Thymus (tissue), 11 donors: ENCODE results near the gene ADM. TPM values are rescaled to one million over a fixed set of nuclear protein-coding genes. Genes with fewer than 3 reads are reported as not detected.

Experiments used
- DNase-seq, 9 donors: peaks; one replicate each; pipeline ENCODE4 v3.0.0-alpha.2; 2013; ENCODE audit warnings: low spot score in 9 of 9, low read depth in 6 of 9, missing footprints in 1 of 9
- H3K27ac ChIP-seq, 2 donors: one replicate each; pipeline ENCODE4 v1.5.1; 2013; ENCODE audit warnings: control low read depth in 1 of 2, low read depth in 1 of 2, low read length in 1 of 2, mild to moderate bottlenecking in 1 of 2, moderate library complexity in 1 of 2
- H3K27me3 ChIP-seq, 2 donors: one replicate each; pipeline ENCODE4 v1.5.1; 2013; ENCODE audit warnings: low read length in 1 of 2; ENCODE audit not compliant: control insufficient read depth in 2 of 2, insufficient read depth in 1 of 2
- H3K36me3 ChIP-seq, 2 donors: one replicate each; pipeline ENCODE4 v1.5.1; 2013; ENCODE audit warnings: low read length in 1 of 2, mild to moderate bottlenecking in 1 of 2, moderate library complexity in 1 of 2; ENCODE audit not compliant: control insufficient read depth in 2 of 2, insufficient read depth in 2 of 2
- H3K4me1 ChIP-seq, 2 donors: one replicate each; pipeline ENCODE4 v1.5.1; 2013; ENCODE audit warnings: low read length in 2 of 2; ENCODE audit not compliant: control insufficient read depth in 2 of 2, insufficient read depth in 2 of 2
- H3K4me3 ChIP-seq, 2 donors: one replicate each; pipeline ENCODE4 v1.5.1; 2013; ENCODE audit warnings: low read length in 2 of 2, control low read depth in 1 of 2, mild to moderate bottlenecking in 1 of 2
- H3K9me3 ChIP-seq, 2 donors: one replicate each; pipeline ENCODE4 v1.5.1; 2013; ENCODE audit warnings: low read length in 1 of 2, mild to moderate bottlenecking in 1 of 2; ENCODE audit not compliant: control insufficient read depth in 2 of 2, insufficient read depth in 1 of 2
- WGBS: extraction: QIAGEN DNeasy Blood & Tissue Kit; methylation state at CpG from one replicate; pipeline ENCODE4 v1.1.7; 2013; 5-methylcytosine and 5-hydroxymethylcytosine counted together
- polyA plus RNA-seq: library from polyadenylated mRNA; stranded (reverse); fragments of 200-250 nt; gene quantifications from one replicate; pipeline ENCODE4 v1.2.3, GENCODE V29; 2013
- total RNA-seq: library from RNA; stranded (reverse); fragments of 120-200 nt; gene quantifications from one replicate; pipeline ENCODE4 v1.2.4, GENCODE V29; 2013
- donor health status: healthy.

ADM gene
- total and polyA plus RNA-seq, 2 donors: 4.7 to 37.4 TPM

DNA sequence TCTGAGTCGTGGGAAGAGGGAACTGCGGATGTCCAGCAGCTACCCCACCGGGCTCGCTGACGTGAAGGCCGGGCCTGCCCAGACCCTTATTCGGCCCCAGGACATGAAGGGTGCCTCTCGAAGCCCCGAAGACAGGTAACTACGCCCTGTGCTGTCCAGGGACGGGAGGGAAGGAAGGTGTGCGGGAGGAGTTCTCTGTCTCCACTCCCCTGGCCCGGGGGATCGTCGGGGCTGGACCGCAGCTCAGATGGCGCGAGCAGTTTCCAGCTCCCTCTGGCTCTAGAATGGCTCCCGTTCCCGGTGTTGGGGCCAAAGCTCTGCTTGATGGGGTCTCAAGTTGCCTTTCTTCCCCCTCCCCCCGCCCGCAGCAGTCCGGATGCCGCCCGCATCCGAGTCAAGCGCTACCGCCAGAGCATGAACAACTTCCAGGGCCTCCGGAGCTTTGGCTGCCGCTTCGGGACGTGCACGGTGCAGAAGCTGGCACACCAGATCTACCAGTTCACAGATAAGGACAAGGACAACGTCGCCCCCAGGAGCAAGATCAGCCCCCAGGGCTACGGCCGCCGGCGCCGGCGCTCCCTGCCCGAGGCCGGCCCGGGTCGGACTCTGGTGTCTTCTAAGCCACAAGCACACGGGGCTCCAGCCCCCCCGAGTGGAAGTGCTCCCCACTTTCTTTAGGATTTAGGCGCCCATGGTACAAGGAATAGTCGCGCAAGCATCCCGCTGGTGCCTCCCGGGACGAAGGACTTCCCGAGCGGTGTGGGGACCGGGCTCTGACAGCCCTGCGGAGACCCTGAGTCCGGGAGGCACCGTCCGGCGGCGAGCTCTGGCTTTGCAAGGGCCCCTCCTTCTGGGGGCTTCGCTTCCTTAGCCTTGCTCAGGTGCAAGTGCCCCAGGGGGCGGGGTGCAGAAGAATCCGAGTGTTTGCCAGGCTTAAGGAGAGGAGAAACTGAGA, 1.4 kb downstream of the ADM start:
- WGBS: 1% methylated on average over 65 of the region's 65 CpGs
- Histone ChIP-seq H3K4me3 (peak overlapping the region; percentile 37 to 56), H3K27ac (peak overlapping the region in 1 of 2 donors; percentile 31), H3K27me3 (peaks cover 51 to 77% of the 10 kb centered on the region in 2 donors), H3K36me3 (no peaks in the 10 kb centered on the region), H3K4me1 (peaks cover 43 to 70% of the 10 kb centered on the region in 2 donors), H3K9me3 (peaks cover 0 to 10% of the 10 kb centered on the region in 2 donors)
- peak in 2 of 9 donors; percentile 36 to 52 for DNase-seq

DNA sequence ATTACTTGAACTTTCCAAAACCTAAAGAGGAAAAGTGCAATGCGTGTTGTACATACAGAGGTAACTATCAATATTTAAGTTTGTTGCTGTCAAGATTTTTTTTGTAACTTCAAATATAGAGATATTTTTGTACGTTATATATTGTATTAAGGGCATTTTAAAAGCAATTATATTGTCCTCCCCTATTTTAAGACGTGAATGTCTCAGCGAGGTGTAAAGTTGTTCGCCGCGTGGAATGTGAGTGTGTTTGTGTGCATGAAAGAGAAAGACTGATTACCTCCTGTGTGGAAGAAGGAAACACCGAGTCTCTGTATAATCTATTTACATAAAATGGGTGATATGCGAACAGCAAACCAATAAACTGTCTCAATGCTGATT, 2.1 kb downstream of the ADM start:
- Histone ChIP-seq H3K27me3 (peaks cover 47 to 71% of the 10 kb centered on the region in 2 donors), H3K4me1 (peaks cover 43 to 70% of the 10 kb centered on the region in 2 donors)
- no peak for DNase-seq

DNA sequence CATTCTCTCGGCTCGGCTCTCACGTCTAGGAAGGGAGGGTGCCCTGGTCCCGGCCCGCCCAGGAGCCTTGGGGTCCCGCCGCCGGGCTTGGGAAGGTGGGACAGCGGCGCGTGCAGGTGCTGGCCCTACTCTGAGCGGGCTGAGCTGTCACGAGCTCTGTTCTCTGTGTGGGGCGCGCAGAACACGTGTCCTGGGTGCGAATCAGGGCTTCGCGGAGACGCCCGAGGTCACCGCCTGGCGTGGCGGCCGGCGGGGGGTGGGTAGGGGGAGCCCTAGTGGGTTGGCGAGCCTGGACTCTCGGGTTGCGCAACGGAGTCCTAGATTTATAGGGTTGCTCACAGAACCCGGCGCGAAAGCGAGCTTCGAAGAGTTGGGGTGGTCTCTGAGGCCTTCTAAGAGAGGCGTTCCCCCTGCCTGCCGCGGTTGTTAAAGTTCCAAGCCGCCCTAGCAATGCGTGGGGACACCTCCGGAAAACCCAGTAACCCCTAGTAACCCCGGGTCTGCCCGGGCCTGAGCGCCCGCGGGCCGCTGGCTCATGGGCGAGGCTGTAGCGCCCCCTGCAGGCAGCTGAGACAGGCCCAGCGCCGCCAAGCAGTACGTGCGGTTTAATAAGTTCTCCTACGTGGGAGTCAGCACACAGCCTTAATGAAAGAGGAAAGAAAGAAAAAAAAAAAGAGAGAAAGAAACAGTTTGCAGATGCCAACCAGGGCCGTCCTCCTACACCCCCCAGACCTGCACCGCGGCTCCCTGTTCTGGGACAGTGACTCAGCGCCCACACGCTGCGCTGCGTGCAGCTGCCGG, 2.7 kb downstream of the ADM start:
- H3K27me3 ChIP-seq: peaks cover 41 to 65% of the 10 kb centered on the region in 2 donors
- H3K9me3 ChIP-seq: peaks cover 0 to 10% of the 10 kb centered on the region in 2 donors
- peak overlapping the region in 1 of 2 donors; percentile 31 for H3K27ac ChIP-seq
- H3K36me3 ChIP-seq: no peaks in the 10 kb centered on the region
- DNase-seq: peak in 4 of 9 donors; percentile 64 to 84 (median 77)
- WGBS: 1% methylated on average over 62 of the region's 62 CpGs
- H3K4me3 ChIP-seq: peak overlapping the region; percentile 19 to 56
- H3K4me1 ChIP-seq: peaks cover 39 to 65% of the 10 kb centered on the region in 2 donors

More for the DNA sequence above, 2.1 kb downstream of the ADM start:
- Histone ChIP-seq H3K4me3 (peak overlapping the region in 1 of 2 donors; percentile 56), H3K27ac (peak overlapping the region in 1 of 2 donors; percentile 18), H3K9me3 (peaks cover 0 to 10% of the 10 kb centered on the region in 2 donors), H3K36me3 (no peaks in the 10 kb centered on the region)
- WGBS: 11% methylated on average over 9 of the region's 9 CpGs

DNA sequence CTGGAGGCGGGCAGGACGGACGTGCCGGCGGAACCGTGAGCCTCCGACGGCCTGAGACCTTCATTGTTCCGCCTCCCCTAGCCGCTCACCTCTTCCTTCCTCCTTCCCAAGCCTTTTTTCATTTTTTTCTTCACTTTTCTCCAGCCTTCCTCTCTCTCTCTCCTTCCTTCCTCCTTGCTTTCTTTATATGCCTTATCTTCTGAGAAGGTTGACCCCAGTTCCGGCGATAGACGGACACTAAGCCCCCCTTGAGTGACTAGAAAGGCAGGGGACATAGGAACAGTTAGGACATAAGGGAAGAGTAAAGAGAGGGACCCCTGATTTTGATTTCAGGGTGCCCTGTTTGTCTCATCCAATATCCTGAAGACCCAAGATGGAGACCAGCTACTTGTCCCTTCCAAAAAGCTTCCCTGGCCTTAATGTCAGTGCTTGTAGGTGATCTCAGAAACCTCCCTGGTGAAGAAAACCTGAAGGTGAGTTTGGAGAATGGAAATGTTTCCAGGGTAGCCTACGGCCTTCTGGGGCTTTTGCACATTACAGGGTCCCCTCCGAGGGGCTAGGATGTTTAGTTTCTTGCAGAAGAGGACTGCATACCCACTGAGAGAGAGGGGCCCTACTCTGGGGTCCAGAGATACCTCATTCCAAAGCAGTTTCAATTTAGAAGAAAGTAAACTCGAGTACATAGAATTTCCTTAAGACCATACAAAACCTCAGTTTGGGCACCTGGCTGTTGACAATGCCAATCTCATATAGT, 3.5 kb downstream of the ADM start:
- 24% methylated on average over 16 of the region's 16 CpGs for WGBS
- Histone ChIP-seq H3K36me3 (no peaks in the 10 kb centered on the region), H3K27ac (no peak overlapping the region), H3K4me3 (peak overlapping the region; percentile 19 to 56), H3K27me3 (peaks cover 37 to 57% of the 10 kb centered on the region in 2 donors), H3K4me1 (peaks cover 36 to 58% of the 10 kb centered on the region in 2 donors), H3K9me3 (peaks cover 0 to 10% of the 10 kb centered on the region in 2 donors)
- DNase-seq: no peak

DNA sequence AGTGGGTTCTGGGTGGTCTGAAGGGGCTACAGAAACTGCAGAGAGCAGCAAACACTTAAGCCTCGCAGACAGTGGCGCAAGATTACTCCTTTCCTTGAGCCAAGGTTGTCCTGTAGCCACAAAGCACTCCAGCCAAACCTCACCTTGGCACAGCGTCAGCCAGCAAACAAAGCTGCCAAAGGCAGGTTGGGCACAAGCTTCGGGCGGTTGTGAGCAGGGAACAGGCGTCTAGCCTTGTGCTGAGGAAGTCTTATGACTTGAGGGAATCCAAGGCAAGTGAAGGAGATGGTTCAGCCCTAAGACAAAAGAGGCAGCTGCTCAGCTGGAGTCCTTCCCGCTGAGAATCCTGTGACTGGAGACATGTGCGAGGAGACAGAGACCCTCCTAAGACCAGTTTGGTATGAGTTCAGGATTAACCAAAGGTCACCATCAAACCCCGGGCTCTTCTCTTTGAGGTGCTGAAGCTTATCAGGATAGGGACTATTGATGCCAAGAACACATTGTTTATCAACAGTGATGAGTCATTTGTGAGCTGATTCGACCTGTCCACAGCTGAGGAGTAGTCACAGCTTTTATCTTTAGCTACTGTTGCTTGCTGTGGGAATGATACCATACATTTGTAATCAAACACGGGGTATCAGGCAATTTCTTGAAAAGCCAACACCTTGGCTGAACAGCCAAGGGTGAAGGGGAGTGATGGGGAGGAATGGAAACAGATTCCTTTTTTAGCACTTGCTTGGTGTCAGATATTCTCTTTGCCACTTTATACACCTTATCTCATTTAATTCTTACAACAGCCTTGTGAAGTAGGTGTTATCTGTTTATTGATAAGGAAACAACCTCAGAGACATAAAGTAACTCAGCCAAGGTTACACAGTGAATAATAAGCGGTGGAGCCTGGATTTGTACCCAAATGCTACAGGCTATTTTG, 4.6 kb downstream of the ADM start:
- Histone ChIP-seq H3K9me3 (peaks cover 0 to 10% of the 10 kb centered on the region in 2 donors), H3K4me3 (no peak overlapping the region), H3K27me3 (peaks cover 28 to 47% of the 10 kb centered on the region in 2 donors), H3K36me3 (no peaks in the 10 kb centered on the region), H3K4me1 (peaks cover 29 to 47% of the 10 kb centered on the region in 2 donors), H3K27ac (no peak overlapping the region)
- no peak for DNase-seq
- WGBS: 92% methylated on average over 12 of the region's 12 CpGs

DNA sequence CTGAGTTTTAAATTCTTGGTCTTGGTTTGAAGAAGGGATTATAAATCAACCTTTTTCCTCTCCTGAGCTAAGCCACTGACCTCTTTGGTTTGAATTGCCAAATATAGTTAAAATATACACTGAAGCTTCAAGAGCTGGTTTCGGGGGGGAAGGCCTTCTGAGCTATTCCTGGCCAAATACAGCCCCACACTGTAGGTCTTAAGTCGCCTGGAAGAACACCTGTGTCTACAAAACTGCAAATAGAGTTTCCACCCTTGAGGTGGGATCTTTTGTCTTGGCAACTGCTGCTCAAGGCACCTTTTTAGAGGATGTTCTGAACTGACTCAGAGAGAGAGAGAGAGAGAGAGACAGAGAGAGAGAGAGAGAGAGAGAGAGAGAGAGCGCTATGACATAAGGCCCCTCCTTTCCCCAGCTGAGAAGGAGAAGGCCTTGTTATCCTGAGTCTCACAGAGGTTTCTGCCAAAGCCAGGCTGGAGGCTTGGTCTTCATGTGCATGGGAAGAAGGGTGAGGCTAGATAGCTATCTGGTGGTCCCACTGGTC, 5.5 kb downstream of the ADM start:
- Histone ChIP-seq H3K27ac (no peak overlapping the region), H3K4me1 (peaks cover 22 to 40% of the 10 kb centered on the region in 2 donors), H3K36me3 (no peaks in the 10 kb centered on the region), H3K4me3 (no peak overlapping the region), H3K27me3 (peaks cover 22 to 37% of the 10 kb centered on the region in 2 donors), H3K9me3 (peaks cover 0 to 7% of the 10 kb centered on the region in 2 donors)
- 65% methylated on average over 3 of the region's 3 CpGs for WGBS
- peak in 1 of 9 donors; percentile 47 for DNase-seq

DNA sequence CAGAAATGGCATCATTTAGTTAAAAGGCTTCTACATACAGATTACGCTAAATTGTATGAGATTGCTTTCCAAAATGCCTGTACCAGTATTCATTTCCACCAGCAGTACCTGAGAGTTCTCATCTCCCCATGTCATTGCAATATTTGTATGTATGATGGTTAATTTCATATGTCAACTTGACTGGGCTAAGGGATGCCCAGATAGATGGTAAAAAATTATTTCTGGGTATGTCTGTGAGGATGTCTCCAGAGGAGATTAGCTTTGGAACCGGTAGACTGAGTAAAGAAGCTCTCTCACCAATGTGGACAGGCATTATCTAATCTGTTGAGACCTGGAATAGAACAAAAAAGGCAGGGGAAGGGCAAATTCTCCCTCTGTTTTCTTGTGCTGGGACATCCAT, 6.9 kb downstream of the ADM start:
- DNase-seq: no peak
- Histone ChIP-seq H3K36me3 (no peaks in the 10 kb centered on the region), H3K4me1 (peaks cover 10 to 28% of the 10 kb centered on the region in 2 donors), H3K27me3 (peaks cover 8 to 23% of the 10 kb centered on the region in 2 donors), H3K9me3 (peaks cover 0 to 5% of the 10 kb centered on the region in 2 donors), H3K27ac (no peak overlapping the region), H3K4me3 (no peak overlapping the region)
- WGBS: 100% methylated on average over 2 of the region's 2 CpGs
